ENCODE measurements around the gene TMEM108. TPM values are rescaled to one million over a fixed set of nuclear protein-coding genes. Genes with fewer than 3 reads are reported as not detected.

TMEM108 gene
- total RNA-seq, 1 experiment from 2014 or later: not detected

DNA sequence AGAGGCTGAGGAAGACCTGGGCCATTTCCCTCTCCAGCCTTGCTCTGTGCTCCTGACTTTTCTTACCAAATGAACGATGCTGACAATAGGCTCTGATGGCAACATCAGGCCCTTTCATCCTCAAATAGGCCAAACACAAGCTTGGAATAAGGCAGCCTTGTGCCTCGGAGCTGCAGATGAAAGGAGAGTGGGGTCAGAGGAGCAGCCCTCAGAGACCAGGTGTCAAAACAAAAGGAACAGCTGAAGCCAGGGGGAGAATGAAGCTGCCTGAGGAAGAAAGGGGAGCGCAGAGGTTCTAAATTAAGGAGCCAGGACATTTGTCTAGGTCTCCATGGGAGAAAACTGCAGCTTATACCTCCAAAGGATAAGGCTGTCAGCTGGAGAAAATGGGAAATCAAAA, 366.7 kb downstream of the TMEM108 start:
- ChIA-PET CTCF (no interaction called here), POLR2A (no interaction called here), RAD21 (ENCODE audit: low non-redundant PET in 1 of 2, low total read pairs in 2 of 2, uncharacterized antibody in 2 of 2, unreplicated experiment in 2 of 2) (interaction anchor here in 1 of 2 experiments (0.6 kb wide), 1 partner anchor 75 kb away, joined by 3 read pairs; no protein-coding TSS in a partner anchor)
- DNase-seq (ENCODE audit: low read depth, low spot score) (no peak), ATAC-seq (no peak)
- intact Hi-C loops (cut with micrococcal nuclease): no loop called here
- H3K9me3 ChIP-seq (ENCODE audit: control insufficient read depth in 1 of 2, insufficient read depth in 1 of 2, low read depth in 1 of 2, low read length in 2 of 2): no peaks in the 10 kb centered on the region
- no peak for TF ChIP-seq EZH2 (IDR thresholded peaks at IDR 0.05)
- TF ChIP-seq EGR1 (IDR thresholded peaks at IDR 0.05; ENCODE audit: low read depth): no peak
- TF ChIP-seq, protein P1, sequence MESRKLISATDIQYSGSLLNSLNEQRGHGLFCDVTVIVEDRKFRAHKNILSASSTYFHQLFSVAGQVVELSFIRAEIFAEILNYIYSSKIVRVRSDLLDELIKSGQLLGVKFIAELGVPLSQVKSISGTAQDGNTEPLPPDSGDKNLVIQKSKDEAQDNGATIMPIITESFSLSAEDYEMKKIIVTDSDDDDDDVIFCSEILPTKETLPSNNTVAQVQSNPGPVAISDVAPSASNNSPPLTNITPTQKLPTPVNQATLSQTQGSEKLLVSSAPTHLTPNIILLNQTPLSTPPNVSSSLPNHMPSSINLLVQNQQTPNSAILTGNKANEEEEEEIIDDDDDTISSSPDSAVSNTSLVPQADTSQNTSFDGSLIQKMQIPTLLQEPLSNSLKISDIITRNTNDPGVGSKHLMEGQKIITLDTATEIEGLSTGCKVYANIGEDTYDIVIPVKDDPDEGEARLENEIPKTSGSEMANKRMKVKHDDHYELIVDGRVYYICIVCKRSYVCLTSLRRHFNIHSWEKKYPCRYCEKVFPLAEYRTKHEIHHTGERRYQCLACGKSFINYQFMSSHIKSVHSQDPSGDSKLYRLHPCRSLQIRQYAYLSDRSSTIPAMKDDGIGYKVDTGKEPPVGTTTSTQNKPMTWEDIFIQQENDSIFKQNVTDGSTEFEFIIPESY (IDR thresholded peaks at IDR 0.05; ENCODE audit: extremely low read depth, insufficient replicate concordance, low read length): no peak
- no peak for TF ChIP-seq SRF (IDR thresholded peaks at IDR 0.05; ENCODE audit: low read depth)
- TF ChIP-seq ZFX (IDR thresholded peaks at IDR 0.05): no peak
- TF ChIP-seq TCF7L2 (IDR thresholded peaks at IDR 0.05; ENCODE audit: borderline replicate concordance, extremely low read depth, insufficient read depth, insufficient read length): no peak
- TF ChIP-seq, protein P2, sequence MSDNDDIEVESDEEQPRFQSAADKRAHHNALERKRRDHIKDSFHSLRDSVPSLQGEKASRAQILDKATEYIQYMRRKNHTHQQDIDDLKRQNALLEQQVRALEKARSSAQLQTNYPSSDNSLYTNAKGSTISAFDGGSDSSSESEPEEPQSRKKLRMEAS (IDR thresholded peaks at IDR 0.05): no peak
- TF ChIP-seq SIN3A (IDR thresholded peaks at IDR 0.05; ENCODE audit: low read depth): no peak
- no peak for TF ChIP-seq YY1 (IDR thresholded peaks at IDR 0.05; ENCODE audit: extremely low read depth, insufficient replicate concordance, low read depth, low read length)
- no peak overlapping the region for H3K4me2 ChIP-seq (ENCODE audit: low read length)
- H4K20me1 ChIP-seq (ENCODE audit: insufficient read depth): no peaks in the 10 kb centered on the region
- no peak overlapping the region for H2AFZ ChIP-seq (ENCODE audit: low read depth, low read length, poor library complexity, severe bottlenecking)
- no peak overlapping the region for H3K4me3 ChIP-seq (replicated peaks in 1 of 2; ENCODE audit: low read depth in 1 of 2, low read length in 2 of 2)
- no TSS peak for BruUV-seq (replicated peaks)
- no peaks in the 10 kb centered on the region for H3K4me1 ChIP-seq (ENCODE audit: control insufficient read depth in 1 of 2, insufficient read depth in 2 of 2, low read length in 2 of 2)
- no peaks in the 10 kb centered on the region for H3K79me2 ChIP-seq (ENCODE audit: insufficient read depth, low read length)
- no peaks in the 10 kb centered on the region for H3K36me3 ChIP-seq (ENCODE audit: control insufficient read depth in 1 of 2, insufficient read depth in 2 of 2, low read length in 2 of 2)
- peaks cover 34% of the 10 kb centered on the region for H3K27me3 ChIP-seq (ENCODE audit: insufficient read depth, low read length)
- no peaks in the 10 kb centered on the region for H3K9me2 ChIP-seq (ENCODE audit: insufficient read depth)
- no peak overlapping the region for H3K9ac ChIP-seq (ENCODE audit: low read length)
- no peak overlapping the region for H3K27ac ChIP-seq (ENCODE audit: low read depth, low read length)
